Activated naive CD4-positive, alpha-beta T cell treated with anti-CD3 and anti-CD28 coated beads for 36 hours (primary cell): Measurements from ENCODE around the gene NRCAM. TPM values are rescaled to one million over a fixed set of nuclear protein-coding genes. Genes with fewer than 3 reads are reported as not detected.

Source experiments
- CTCF ChIA-PET: fragments of 350-600 bp; sonication (Branson Sonifier 250); formaldehyde crosslinking; loops from one replicate; lab custom pipeline; 2021; ENCODE audit warnings: antibody characterized with exemption; lab: Charles Lee
- DNase-seq: peaks from one replicate; pipeline ENCODE4 v3.0.0-alpha.2; 2020
- H3K27ac Mint-ChIP-seq: one replicate; pipeline ENCODE4 v1.8.0; 2021; ENCODE audit warnings: mild to moderate bottlenecking, mixed read lengths
- H3K27me3 Mint-ChIP-seq: one replicate; pipeline ENCODE4 v1.8.0; 2021; ENCODE audit warnings: low read depth, mixed read lengths
- H3K36me3 Mint-ChIP-seq: one replicate; pipeline ENCODE4 v1.8.0; 2021; ENCODE audit warnings: low read depth, mixed read lengths
- H3K4me1 Mint-ChIP-seq: one replicate; pipeline ENCODE4 v1.8.0; 2021; ENCODE audit warnings: low read depth, mixed read lengths
- H3K4me3 Mint-ChIP-seq: one replicate; pipeline ENCODE4 v1.8.0; 2021; ENCODE audit warnings: mild to moderate bottlenecking, moderate library complexity, mixed read lengths
- H3K9me3 Mint-ChIP-seq: one replicate; pipeline ENCODE4 v1.8.0; 2021; ENCODE audit warnings: mixed read lengths
- intact Hi-C: fragments of 100-400 bp; cut with micrococcal nuclease; formaldehyde crosslinking; loops from one replicate; pipeline ENCODE4 v1.15.1; 2023
- total RNA-seq, 2 experiments: library from RNA; stranded (reverse); gene quantifications; one replicate each; pipeline ENCODE4 v1.2.3, GENCODE V29; 2021

The NRCAM gene
- total RNA-seq, 2 experiments from 2014 or later: 0.81 to 1.0 TPM

- no peaks in the 10 kb centered on the region for H3K9me3 Mint-ChIP-seq
- DNase-seq: no peak
- no peaks in the 10 kb centered on the region for H3K36me3 Mint-ChIP-seq
- H3K4me3 Mint-ChIP-seq: no peak overlapping the region
- no peak overlapping the region for H3K27ac Mint-ChIP-seq
- peaks cover 49% of the 10 kb centered on the region for H3K4me1 Mint-ChIP-seq
- intact Hi-C loops: loop anchor here (5.0 kb wide), 1 partner anchor 37 kb away; the partner anchor contains the start of gene NRCAM
- CTCF ChIA-PET: interaction anchor here (1.3 kb wide), 1 partner anchor 32 kb away, joined by 3 read pairs; no protein-coding TSS in a partner anchor
- peaks cover 24% of the 10 kb centered on the region for H3K27me3 Mint-ChIP-seq
Measured at GRCh38 chr7:108419961-108420908, 36.0 kb downstream of the NRCAM start.

- peaks cover 45% of the 10 kb centered on the region for H3K4me1 Mint-ChIP-seq
- intact Hi-C loops: no loop called here
- peaks cover 20% of the 10 kb centered on the region for H3K27me3 Mint-ChIP-seq
- no peak for DNase-seq
- no peak overlapping the region for H3K27ac Mint-ChIP-seq
- no peaks in the 10 kb centered on the region for H3K9me3 Mint-ChIP-seq
- no peaks in the 10 kb centered on the region for H3K36me3 Mint-ChIP-seq
- H3K4me3 Mint-ChIP-seq: no peak overlapping the region
- CTCF ChIA-PET: interaction anchor here (1.3 kb wide), 1 partner anchor 33 kb away, joined by 3 read pairs; no protein-coding TSS in a partner anchor
Measured at GRCh38 chr7:108418946-108419345, 37.3 kb downstream of the NRCAM start.

DNA sequence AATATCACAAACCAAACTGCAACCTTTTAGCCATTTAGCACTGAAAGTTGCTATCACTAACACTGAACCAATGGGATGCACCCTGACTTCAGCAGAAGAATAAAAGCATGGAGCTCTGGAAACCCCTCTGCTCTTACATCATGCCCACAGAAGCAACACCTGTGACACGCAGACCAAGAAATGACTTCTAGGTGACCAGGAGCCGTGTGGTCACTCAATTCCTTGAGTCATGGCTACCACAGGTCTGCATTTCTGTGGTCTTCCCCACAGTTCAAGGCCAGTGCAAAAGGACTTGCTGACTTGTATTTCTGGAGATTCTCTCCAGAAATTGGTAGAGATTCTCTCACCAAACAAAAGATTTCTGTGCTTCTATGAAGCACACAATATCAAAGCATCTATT is 38.3 kb downstream of the NRCAM start:
- peaks cover 18% of the 10 kb centered on the region for H3K27me3 Mint-ChIP-seq
- no peaks in the 10 kb centered on the region for H3K36me3 Mint-ChIP-seq
- H3K9me3 Mint-ChIP-seq: no peaks in the 10 kb centered on the region
- peaks cover 37% of the 10 kb centered on the region for H3K4me1 Mint-ChIP-seq
- H3K27ac Mint-ChIP-seq: no peak overlapping the region
- H3K4me3 Mint-ChIP-seq: no peak overlapping the region
- intact Hi-C loops: no loop called here
- no peak for DNase-seq
- CTCF ChIA-PET: no interaction called here

- no peaks in the 10 kb centered on the region for H3K36me3 Mint-ChIP-seq
- no peaks in the 10 kb centered on the region for H3K9me3 Mint-ChIP-seq
- DNase-seq: no peak
- intact Hi-C loops: no loop called here
- no peak overlapping the region for H3K4me3 Mint-ChIP-seq
- CTCF ChIA-PET: interaction anchor here (0.7 kb wide), 1 partner anchor 15 kb away, joined by 3 read pairs; no protein-coding TSS in a partner anchor
- H3K27me3 Mint-ChIP-seq: peaks cover 17% of the 10 kb centered on the region
- no peak overlapping the region for H3K27ac Mint-ChIP-seq
- H3K4me1 Mint-ChIP-seq: peaks cover 33% of the 10 kb centered on the region
Measured at GRCh38 chr7:108417144-108417543, 39.1 kb downstream of the NRCAM start.

GRCh38 chr7:108415821-108416536 is 40.3 kb downstream of the NRCAM start:
- Mint-ChIP-seq H3K27ac (no peak overlapping the region), H3K9me3 (no peaks in the 10 kb centered on the region), H3K27me3 (peaks cover 15% of the 10 kb centered on the region), H3K36me3 (no peaks in the 10 kb centered on the region), H3K4me3 (no peak overlapping the region), H3K4me1 (peaks cover 33% of the 10 kb centered on the region)
- intact Hi-C loops: no loop called here
- CTCF ChIA-PET: no interaction called here
- peak; percentile 65 for DNase-seq

DNA sequence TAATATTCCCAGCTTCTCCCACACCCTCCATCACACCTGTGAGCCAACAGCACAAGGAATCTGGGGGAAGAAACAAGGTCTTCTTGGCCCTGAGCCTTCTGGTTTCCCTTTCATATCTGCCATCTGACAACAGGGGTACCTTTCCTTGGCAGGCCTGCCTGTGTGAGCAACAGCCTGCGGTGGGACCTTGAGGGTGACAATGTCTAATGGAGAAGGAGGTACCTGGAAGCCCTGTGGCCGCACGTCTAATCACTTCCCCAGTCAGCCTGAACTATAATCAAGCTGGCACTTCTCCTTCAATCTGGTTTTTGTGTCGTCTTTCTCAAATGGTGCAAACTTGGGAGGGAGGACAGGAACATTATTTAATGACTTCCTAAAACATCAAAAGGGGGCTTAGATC is 41.2 kb downstream of the NRCAM start:
- CTCF ChIA-PET: no interaction called here
- DNase-seq: no peak
- Mint-ChIP-seq H3K36me3 (no peaks in the 10 kb centered on the region), H3K9me3 (no peaks in the 10 kb centered on the region), H3K4me3 (no peak overlapping the region), H3K27me3 (peaks cover 15% of the 10 kb centered on the region), H3K4me1 (peaks cover 24% of the 10 kb centered on the region), H3K27ac (no peak overlapping the region)
- intact Hi-C loops: no loop called here

- Mint-ChIP-seq H3K9me3 (no peaks in the 10 kb centered on the region), H3K4me1 (peaks cover 19% of the 10 kb centered on the region), H3K27me3 (peaks cover 12% of the 10 kb centered on the region), H3K4me3 (no peak overlapping the region), H3K36me3 (no peaks in the 10 kb centered on the region), H3K27ac (no peak overlapping the region)
- CTCF ChIA-PET: no interaction called here
- DNase-seq: peak; percentile 15
- intact Hi-C loops: no loop called here
Measured at GRCh38 chr7:108413782-108414492, 42.3 kb downstream of the NRCAM start.

GRCh38 chr7:108413337-108413736 is 42.9 kb downstream of the NRCAM start:
- CTCF ChIA-PET: no interaction called here
- Mint-ChIP-seq H3K27me3 (peaks cover 10% of the 10 kb centered on the region), H3K36me3 (no peaks in the 10 kb centered on the region), H3K4me3 (no peak overlapping the region), H3K27ac (no peak overlapping the region), H3K4me1 (peaks cover 17% of the 10 kb centered on the region), H3K9me3 (no peaks in the 10 kb centered on the region)
- DNase-seq: no peak
- intact Hi-C loops: no loop called here

GRCh38 chr7:108409146-108409545 is 47.1 kb downstream of the NRCAM start:
- Mint-ChIP-seq H3K27me3 (peaks cover 3% of the 10 kb centered on the region), H3K27ac (no peak overlapping the region), H3K9me3 (no peaks in the 10 kb centered on the region), H3K36me3 (no peaks in the 10 kb centered on the region), H3K4me3 (no peak overlapping the region), H3K4me1 (peaks cover 2% of the 10 kb centered on the region)
- intact Hi-C loops: no loop called here
- CTCF ChIA-PET: interaction anchor here (0.6 kb wide), 1 partner anchor 228 kb away, joined by 3 read pairs; no protein-coding TSS in a partner anchor
- no peak for DNase-seq

DNA sequence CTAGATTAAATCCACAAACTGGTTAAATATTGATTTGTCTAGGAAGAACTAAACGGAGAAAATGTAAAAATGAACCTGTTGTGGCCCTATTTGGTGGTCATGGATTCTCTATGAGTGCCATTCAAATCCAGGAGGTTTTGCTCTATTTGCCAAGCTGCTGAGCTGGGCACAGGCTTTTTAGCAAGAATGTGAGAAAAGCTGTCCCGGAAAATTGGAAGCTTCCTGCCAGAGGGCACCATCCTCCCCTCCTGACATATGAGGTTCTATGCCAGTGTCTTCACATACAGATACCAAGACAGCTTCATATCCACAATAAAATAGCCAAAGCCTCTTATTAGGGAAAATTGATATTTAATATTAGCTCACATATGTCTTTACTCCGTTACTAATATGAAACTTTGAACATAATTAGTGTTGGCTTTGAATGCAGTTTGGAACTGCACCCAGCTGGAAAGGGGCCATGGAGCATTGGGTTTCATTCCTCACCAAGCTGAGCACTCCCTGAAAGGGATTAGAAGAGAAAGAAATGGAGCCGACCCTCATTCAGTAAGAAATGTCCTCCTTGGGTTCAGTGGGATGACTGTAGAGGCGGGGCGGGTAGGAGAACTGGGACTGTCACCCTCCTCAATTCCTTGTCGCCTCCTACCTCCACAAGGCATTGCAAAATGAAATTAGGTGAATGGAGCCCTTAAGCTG is 47.8 kb downstream of the NRCAM start:
- CTCF ChIA-PET: interaction anchor here (0.6 kb wide), 1 partner anchor 227 kb away, joined by 3 read pairs; no protein-coding TSS in a partner anchor
- no peak overlapping the region for H3K27ac Mint-ChIP-seq
- no peaks in the 10 kb centered on the region for H3K4me1 Mint-ChIP-seq
- no peak overlapping the region for H3K4me3 Mint-ChIP-seq
- no peaks in the 10 kb centered on the region for H3K27me3 Mint-ChIP-seq
- no peak for DNase-seq
- intact Hi-C loops: no loop called here
- no peaks in the 10 kb centered on the region for H3K9me3 Mint-ChIP-seq
- no peaks in the 10 kb centered on the region for H3K36me3 Mint-ChIP-seq

GRCh38 chr7:108407676-108408075 is 48.6 kb downstream of the NRCAM start:
- Mint-ChIP-seq H3K4me3 (no peak overlapping the region), H3K4me1 (no peaks in the 10 kb centered on the region), H3K36me3 (no peaks in the 10 kb centered on the region), H3K27ac (no peak overlapping the region), H3K9me3 (no peaks in the 10 kb centered on the region), H3K27me3 (no peaks in the 10 kb centered on the region)
- no peak for DNase-seq
- intact Hi-C loops: no loop called here
- CTCF ChIA-PET: no interaction called here
